CD4-positive, alpha-beta T cell (primary cell): ENCODE measurements around the gene DOCK2. TPM values are rescaled to one million over a fixed set of nuclear protein-coding genes. Genes with fewer than 3 reads are reported as not detected.
A peak's percentile ranks its signal among the peaks of the same experiment; 100 is the strongest.
"Not testable (repeated sequence)": the region's sequence is repeated elsewhere in the genome, so short reads cannot be mapped to it uniquely, and the experiment has no call there.

Experiments used
- ATAC-seq: fragments of 200-7000 bp; cut with Tn5 transposase; one replicate; pipeline ENCODE4 v1.10.0; 2022; ENCODE audit warnings: mild to moderate bottlenecking; ENCODE audit not compliant: poor library complexity
- CTCF ChIA-PET: fragments of 350-600 bp; sonication (Branson Sonifier 250); formaldehyde crosslinking; loops from one replicate; lab custom pipeline; 2021; ENCODE audit warnings: antibody characterized with exemption, inconsistent platforms; lab: Charles Lee
- POLR2A ChIA-PET: fragments of 350-600 bp; sonication (Branson Sonifier 250); formaldehyde crosslinking; loops from one replicate; lab custom pipeline; 2021; ENCODE audit warnings: antibody characterized with exemption, inconsistent platforms; lab: Charles Lee
- DNase-seq, 14 experiments: peaks; one replicate each; pipeline ENCODE4 v3.0.0-alpha.2; 2013 to 2020; ENCODE audit warnings: mixed read lengths in 2 of 14
- H3K27ac ChIP-seq, 2 donors: one replicate each; pipeline versions ENCODE4 v1.5.1 to v1.7.0; 2013; ENCODE audit warnings: low read length in 2 of 2, low read depth in 1 of 2, mild to moderate bottlenecking in 1 of 2
- H3K27me3 ChIP-seq, 2 experiments: 1 replicate in 1 of 2; 2 replicates in 1 of 2; pipeline versions ENCODE4 v1.6.1 to v1.7.0; 2013; ENCODE audit warnings: low read length in 2 of 2, control low read depth in 1 of 2, mild to moderate bottlenecking in 1 of 2, moderate library complexity in 1 of 2; ENCODE audit not compliant: insufficient read depth in 2 of 2, control insufficient read depth in 1 of 2
- H3K36me3 ChIP-seq: one replicate; pipeline ENCODE4 v1.6.1; 2013; ENCODE audit warnings: low read length, control low read depth; ENCODE audit not compliant: insufficient read depth
- H3K4me1 ChIP-seq: one replicate; pipeline ENCODE4 v1.6.1; 2013; ENCODE audit warnings: low read length, control low read depth; ENCODE audit not compliant: insufficient read depth
- H3K4me3 ChIP-seq: one replicate; pipeline ENCODE4 v1.5.1; 2013; ENCODE audit warnings: mild to moderate bottlenecking, low read length, moderate library complexity
- H3K9me3 ChIP-seq, 2 experiments: 1 replicate in 1 of 2; 2 replicates in 1 of 2; pipeline versions ENCODE4 v1.6.1 to v1.7.0; 2013; ENCODE audit warnings: low read length in 2 of 2, mild to moderate bottlenecking in 2 of 2, control low read depth in 1 of 2, moderate library complexity in 1 of 2; ENCODE audit not compliant: control insufficient read depth in 1 of 2, insufficient read depth in 1 of 2
- H3K27ac Mint-ChIP-seq: one replicate; pipeline ENCODE4 v1.8.0; 2020; ENCODE audit warnings: mixed read lengths
- H3K27me3 Mint-ChIP-seq: one replicate; pipeline ENCODE4 v1.8.0; 2021; ENCODE audit warnings: mixed read lengths
- H3K36me3 Mint-ChIP-seq: one replicate; pipeline ENCODE4 v1.8.0; 2021; ENCODE audit warnings: low read depth, mixed read lengths
- H3K4me1 Mint-ChIP-seq: one replicate; pipeline ENCODE4 v1.8.0; 2021; ENCODE audit warnings: low read depth, mixed read lengths
- H3K4me3 Mint-ChIP-seq: one replicate; pipeline ENCODE4 v1.8.0; 2020; ENCODE audit warnings: mild to moderate bottlenecking, mixed read lengths
- H3K9me3 Mint-ChIP-seq: one replicate; pipeline ENCODE4 v1.8.0; 2020; ENCODE audit warnings: mixed read lengths
- intact Hi-C, 2 experiments: fragments of 100-400 bp; cut with DNase I in 1 of 2; cut with micrococcal nuclease in 1 of 2; formaldehyde crosslinking; loops; one replicate each; pipeline versions ENCODE4 v1.15.1 to v1.9.0; 2023 to 2025; cut with DNase I, micrococcal nuclease
- total RNA-seq, 174 experiments: library from RNA in 2 of 174; stranded (reverse) in 2 of 174; gene quantifications; one replicate each; pipeline ENCODE4 v1.2.3 and lab custom pipeline; 2021 to 2026
- TF ChIP-seq, protein P1 (sequence below): fragments of 200-600 bp; IDR thresholded peaks from one replicate; pipeline ENCODE4 v1.8.0; 2022; ENCODE audit warnings: antibody characterized with exemption, mild to moderate bottlenecking

DOCK2 gene
- total RNA-seq, 2 experiments from 2014 or later, result 220 to 229 TPM

DNA sequence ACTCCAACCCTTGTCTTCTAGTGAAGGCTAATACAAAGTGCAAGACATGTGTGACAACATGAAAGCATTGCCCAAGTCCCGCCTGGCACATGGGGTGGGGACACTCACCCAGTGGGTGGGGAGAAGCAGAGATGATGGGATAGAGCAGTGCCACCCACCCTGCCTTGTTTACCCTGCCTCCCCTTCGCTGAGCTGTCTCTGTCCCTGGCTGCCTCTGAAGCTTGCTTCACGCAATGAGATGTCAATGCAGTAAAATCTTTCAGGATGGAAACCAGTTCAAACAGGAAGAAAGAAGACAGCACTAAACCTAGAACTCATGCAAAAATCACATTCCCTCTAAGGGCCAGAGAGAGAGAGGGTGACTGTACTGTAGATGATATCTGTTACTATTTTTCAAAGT lies 195.2 kb downstream of the DOCK2 start:
- no peak overlapping the region for H3K4me3 ChIP-seq
- H3K4me1 ChIP-seq, result no peaks in the 10 kb centered on the region
- H3K27me3 ChIP-seq, result no peaks in the 10 kb centered on the region
- TF ChIP-seq, protein P1, sequence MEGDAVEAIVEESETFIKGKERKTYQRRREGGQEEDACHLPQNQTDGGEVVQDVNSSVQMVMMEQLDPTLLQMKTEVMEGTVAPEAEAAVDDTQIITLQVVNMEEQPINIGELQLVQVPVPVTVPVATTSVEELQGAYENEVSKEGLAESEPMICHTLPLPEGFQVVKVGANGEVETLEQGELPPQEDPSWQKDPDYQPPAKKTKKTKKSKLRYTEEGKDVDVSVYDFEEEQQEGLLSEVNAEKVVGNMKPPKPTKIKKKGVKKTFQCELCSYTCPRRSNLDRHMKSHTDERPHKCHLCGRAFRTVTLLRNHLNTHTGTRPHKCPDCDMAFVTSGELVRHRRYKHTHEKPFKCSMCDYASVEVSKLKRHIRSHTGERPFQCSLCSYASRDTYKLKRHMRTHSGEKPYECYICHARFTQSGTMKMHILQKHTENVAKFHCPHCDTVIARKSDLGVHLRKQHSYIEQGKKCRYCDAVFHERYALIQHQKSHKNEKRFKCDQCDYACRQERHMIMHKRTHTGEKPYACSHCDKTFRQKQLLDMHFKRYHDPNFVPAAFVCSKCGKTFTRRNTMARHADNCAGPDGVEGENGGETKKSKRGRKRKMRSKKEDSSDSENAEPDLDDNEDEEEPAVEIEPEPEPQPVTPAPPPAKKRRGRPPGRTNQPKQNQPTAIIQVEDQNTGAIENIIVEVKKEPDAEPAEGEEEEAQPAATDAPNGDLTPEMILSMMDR, result no peak
- Mint-ChIP-seq H3K4me1 (peaks cover 13% of the 10 kb centered on the region), H3K9me3 (no peaks in the 10 kb centered on the region), H3K4me3 (no peak overlapping the region), H3K36me3 (peaks cover 55% of the 10 kb centered on the region), H3K27ac (no peak overlapping the region), H3K27me3 (no peaks in the 10 kb centered on the region)
- no peak overlapping the region for H3K27ac ChIP-seq
- intact Hi-C loops, result no loop called here
- DNase-seq (no peak), ATAC-seq (no peak)
- POLR2A ChIA-PET, result no interaction called here
- H3K36me3 ChIP-seq, result peaks cover 5% of the 10 kb centered on the region
- CTCF ChIA-PET, result no interaction called here
- H3K9me3 ChIP-seq, result no peaks in the 10 kb centered on the region

GRCh38 chr5:169832845-169833244 lies 195.8 kb downstream of the DOCK2 start:
- Mint-ChIP-seq H3K4me1 (peaks cover 13% of the 10 kb centered on the region), H3K36me3 (peaks cover 59% of the 10 kb centered on the region), H3K4me3 (no peak overlapping the region), H3K9me3 (no peaks in the 10 kb centered on the region), H3K27me3 (no peaks in the 10 kb centered on the region), H3K27ac (no peak overlapping the region)
- ChIA-PET CTCF (no interaction called here), POLR2A (no interaction called here)
- Histone ChIP-seq H3K9me3 (no peaks in the 10 kb centered on the region), H3K36me3 (peaks cover 5% of the 10 kb centered on the region), H3K4me1 (no peaks in the 10 kb centered on the region), H3K27ac (no peak overlapping the region), H3K27me3 (no peaks in the 10 kb centered on the region), H3K4me3 (no peak overlapping the region)
- ATAC-seq (no peak), DNase-seq (no peak)
- TF ChIP-seq, protein P1, result no peak
- intact Hi-C loops, result no loop called here

- intact Hi-C loops, H3K4me3 Mint-ChIP-seq, H3K9me3 Mint-ChIP-seq, H3K27me3 ChIP-seq, ATAC-seq, H3K27ac ChIP-seq, H3K4me1 Mint-ChIP-seq, CTCF ChIA-PET, H3K4me1 ChIP-seq, DNase-seq, H3K27ac Mint-ChIP-seq, H3K27me3 Mint-ChIP-seq, POLR2A ChIA-PET, H3K4me3 ChIP-seq, H3K9me3 ChIP-seq: not testable (repeated sequence)
- peaks cover 11% of the 10 kb centered on the region for H3K36me3 ChIP-seq
- peaks cover 59% of the 10 kb centered on the region for H3K36me3 Mint-ChIP-seq
These were observed 196.7 kb downstream of the DOCK2 start for GRCh38 chr5:169833681-169834292.

- H3K4me3 ChIP-seq, H3K9me3 ChIP-seq, H3K4me1 ChIP-seq, H3K4me1 Mint-ChIP-seq, CTCF ChIA-PET, H3K9me3 Mint-ChIP-seq, ATAC-seq, H3K27me3 Mint-ChIP-seq, H3K4me3 Mint-ChIP-seq, H3K27ac ChIP-seq, DNase-seq, intact Hi-C loops, POLR2A ChIA-PET, H3K27me3 ChIP-seq: not testable (repeated sequence)
- peaks cover 63% of the 10 kb centered on the region for H3K36me3 Mint-ChIP-seq
- peaks cover 17% of the 10 kb centered on the region for H3K36me3 ChIP-seq
- peak overlapping the region; percentile 10 for H3K27ac Mint-ChIP-seq
These were observed 197.5 kb downstream of the DOCK2 start for GRCh38 chr5:169834540-169834939.
